Psoas muscle (tissue), 8 donors: Measurements from ENCODE around the gene C1orf56. TPM values are rescaled to one million over a fixed set of nuclear protein-coding genes. Genes with fewer than 3 reads are reported as not detected.

Experiments
- ATAC-seq, 4 donors: fragments of 200-7000 bp; cut with Tn5 transposase; one replicate each; pipeline ENCODE4 v1.9.1; 2020; ENCODE audit warnings: moderate library complexity in 3 of 4, mild to moderate bottlenecking in 2 of 4
- DNase-seq, 2 donors: peaks; one replicate each; pipeline ENCODE4 v3.0.0-alpha.2; 2020
- H3K27ac ChIP-seq: fragments of 200-600 bp; one replicate; pipeline ENCODE4 v1.8.0; 2022
- H3K27me3 ChIP-seq, 3 donors: fragments of 200-600 bp in 1 of 3; one replicate each; pipeline versions ENCODE4 v1.6.1 to v1.8.0; 2013 to 2022; ENCODE audit warnings: low read length in 2 of 3, mild to moderate bottlenecking in 2 of 3, moderate library complexity in 1 of 3; ENCODE audit not compliant: insufficient read depth in 3 of 3
- H3K36me3 ChIP-seq, 2 donors: fragments of 200-600 bp in 1 of 2; one replicate each; pipeline versions ENCODE4 v1.6.1 to v1.8.0; 2013 to 2022; ENCODE audit warnings: low read depth in 1 of 2, mild to moderate bottlenecking in 1 of 2, moderate library complexity in 1 of 2; ENCODE audit not compliant: insufficient read depth in 1 of 2
- H3K4me1 ChIP-seq: fragments of 200-600 bp; one replicate; pipeline ENCODE4 v1.8.0; 2022
- H3K4me3 ChIP-seq: fragments of 200-600 bp; one replicate; pipeline ENCODE4 v1.8.0; 2022; ENCODE audit warnings: mild to moderate bottlenecking
- H3K9me3 ChIP-seq: fragments of 200-600 bp; one replicate; pipeline ENCODE4 v1.8.0; 2022
- CTCF ChIP-seq: fragments of 200-600 bp; IDR thresholded peaks from one replicate; pipeline ENCODE4 v1.8.0; 2022; ENCODE audit warnings: antibody characterized with exemption
- WGBS, 3 donors: extraction: QIAGEN DNeasy Blood & Tissue Kit; methylation state at CpG; one replicate each; pipeline versions ENCODE4 v1.1.6 to v1.1.7; 2013; 5-methylcytosine and 5-hydroxymethylcytosine counted together
- intact Hi-C, 2 donors: fragments of 100-400 bp; cut with DNase I; formaldehyde crosslinking; loops; one replicate each; pipeline versions ENCODE4 v1.11.0 to v1.14.2; 2022
- polyA plus RNA-seq, 3 donors: library from polyadenylated mRNA; stranded (reverse); fragments of 200-250 nt; gene quantifications; one replicate each; pipeline ENCODE4 v1.2.3, GENCODE V29; 2013
- total RNA-seq, 4 donors: library from RNA; stranded (reverse); fragmentation: NEBNext Ultra II Directional in 2 of 4; extraction: Animal tissue kit (Norgen Biotek cat#: 25700) in 2 of 4; gene quantifications; one replicate each; pipeline versions ENCODE4 v1.2.1 to v1.2.4, GENCODE V29; 2021 to 2023
- donor health status: healthy with polysubstance abuse.
- donor health status: DM: no; HTN: no; CAD: no; lungs with moderate emphysema.
- donor health status: Bipolar disorder and iron deficiency.
- donor health status: healthy.
- donor health status: DM: yes; HTN: yes; CAD: no.
- donor health status: DM: no; HTN: no; CAD: no.
- donor health status: DM: no; HTN: no; CAD: no.
- donor health status: DM: yes; HTN: yes; CAD: no.

C1orf56 gene
- total and polyA plus RNA-seq, 7 donors, result 1.3 to 16.9 (median 6.9) TPM

GRCh38 chr1:151056149-151056548 is 8.6 kb downstream of the C1orf56 start:
- WGBS, 3 donors, result 56 to 80% (median 68%) methylated on average over 2 of the region's 2 CpGs
- H3K4me3 ChIP-seq, result peak overlapping the region; percentile 83
- intact Hi-C loops, result loop anchor here in 1 of 2 donors (5.0 kb wide), 1 partner anchor 34 kb away; no protein-coding TSS in a partner anchor

GRCh38 chr1:151058692-151059091 is 11.1 kb downstream of the C1orf56 start:
- no peak for DNase-seq

More at GRCh38 chr1:151056149-151056548, 8.6 kb downstream of the C1orf56 start:
- Histone ChIP-seq H3K4me1 (peaks cover 28% of the 10 kb centered on the region), H3K27me3 (no peaks in the 10 kb centered on the region), H3K36me3 (peaks cover 11 to 63% of the 10 kb centered on the region in 2 donors), H3K27ac (peak overlapping the region; percentile 67), H3K9me3 (no peaks in the 10 kb centered on the region)
- no peak for ATAC-seq
- DNase-seq, result no peak
- TF ChIP-seq CTCF, result no peak

GRCh38 chr1:151059109-151060006 is 11.8 kb downstream of the C1orf56 start, which contains the start of gene CDC42SE1:
CDC42SE1 (minus strand) TSS chr1:151059622; CDS start chr1:151055730, 3,892 bp downstream.
- DNase-seq (peak; percentile 85 to 92), ATAC-seq (peak; percentile 94 to 97 (median 95))
- Histone ChIP-seq H3K4me3 (peak within 1 kb of the TSS; percentile 83), H3K4me1 (peaks cover 31% of the 10 kb centered on the region), H3K27ac (peak within 1 kb of the TSS; percentile 90), H3K9me3 (no peaks in the 10 kb centered on the region), H3K27me3 (no peaks in the 10 kb centered on the region), H3K36me3 (peaks cover 4 to 31% of the 10 kb centered on the region in 2 donors)
- peak; percentile 81 for TF ChIP-seq CTCF
- intact Hi-C loops, result loop anchor here (5.0 kb wide), 2 partner anchors 32 to 37 kb away; no protein-coding TSS in a partner anchor
- WGBS, 3 donors, result 0 to 1% (median 1%) methylated on average over 43 to 58 of the region's 58 CpGs

More at GRCh38 chr1:151058692-151059091, 11.1 kb downstream of the C1orf56 start:
- Histone ChIP-seq H3K9me3 (no peaks in the 10 kb centered on the region), H3K27me3 (no peaks in the 10 kb centered on the region), H3K27ac (peak overlapping the region; percentile 90), H3K4me1 (peaks cover 31% of the 10 kb centered on the region), H3K36me3 (peaks cover 4 to 38% of the 10 kb centered on the region in 2 donors), H3K4me3 (peak overlapping the region; percentile 83)
- intact Hi-C loops, result loop anchor here in 1 of 2 donors (5.0 kb wide), 1 partner anchor 36 kb away; no protein-coding TSS in a partner anchor
- WGBS, 3 donors, result 1 to 3% (median 2%) methylated on average over 10 of the region's 10 CpGs
- no peak for TF ChIP-seq CTCF
- peak in 2 of 4 donors; percentile 13 to 16 for ATAC-seq

- ATAC-seq (peak; percentile 35 to 61 (median 53)), DNase-seq (peak in 1 of 2 donors; percentile 27)
- no peaks in the 10 kb centered on the region for H3K9me3 ChIP-seq
- 9 to 14% (median 11%) methylated on average over 15 of the region's 15 CpGs for WGBS, 3 donors
- intact Hi-C loops, result loop anchor here in 1 of 2 donors (5.0 kb wide), 1 partner anchor 33 kb away; no protein-coding TSS in a partner anchor
- H3K27ac ChIP-seq, result peak within 1 kb of the TSS; percentile 90
- H3K4me1 ChIP-seq, result peaks cover 31% of the 10 kb centered on the region
- H3K4me3 ChIP-seq, result peak within 1 kb of the TSS; percentile 83
- H3K36me3 ChIP-seq, result peaks cover 0 to 24% of the 10 kb centered on the region in 2 donors
- no peak for TF ChIP-seq CTCF
- H3K27me3 ChIP-seq, result no peaks in the 10 kb centered on the region
Measured at GRCh38 chr1:151060007-151060656, 12.6 kb downstream of the C1orf56 start, which contains the start of gene MLLT11. MLLT11 (plus strand) TSS chr1:151060397; CDS start chr1:151067225, 6,828 bp downstream.
